Tibial nerve (tissue), 3 donors: ENCODE results near the gene GRIA1.

Experiments
- POLR2A ChIP-seq, 2 donors: fragments of 450-650 bp; IDR thresholded peaks; one replicate each; pipeline ENCODE4 v1.6.1; 2017; ENCODE audit warnings: antibody characterized with exemption in 2 of 2, mild to moderate bottlenecking in 2 of 2, moderate library complexity in 2 of 2
- TF ChIP-seq, protein P1 (sequence below), 5 experiments: fragments of 200-600 bp in 3 of 5; fragments of 450-650 bp in 2 of 5; sonication (generic) in 3 of 5; IDR thresholded peaks; one replicate each; pipeline ENCODE4 v1.5.1; 2016 to 2019; ENCODE audit warnings: antibody characterized with exemption in 5 of 5, mild to moderate bottlenecking in 3 of 5, moderate library complexity in 2 of 5

DNA sequence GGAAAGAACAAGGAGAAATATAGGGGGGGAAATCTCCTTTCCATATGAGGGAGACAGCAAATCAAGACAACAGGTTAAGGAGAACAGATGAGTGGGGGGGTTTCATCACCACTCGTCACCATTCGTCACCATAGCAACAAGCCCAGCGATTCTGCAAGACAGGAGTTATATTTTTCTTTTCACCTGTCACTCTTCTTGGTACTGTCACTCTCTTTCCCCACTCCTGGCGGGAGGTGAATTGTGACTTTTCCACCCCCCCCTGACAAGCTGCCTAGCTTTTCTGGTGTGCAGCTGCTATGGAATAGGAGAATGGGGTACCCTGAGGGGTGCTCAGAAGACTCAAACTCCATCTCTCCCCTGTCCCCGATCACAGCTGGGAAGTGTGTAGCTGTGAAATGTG is 308.4 kb downstream of the GRIA1 start:
- TF ChIP-seq, protein P1, sequence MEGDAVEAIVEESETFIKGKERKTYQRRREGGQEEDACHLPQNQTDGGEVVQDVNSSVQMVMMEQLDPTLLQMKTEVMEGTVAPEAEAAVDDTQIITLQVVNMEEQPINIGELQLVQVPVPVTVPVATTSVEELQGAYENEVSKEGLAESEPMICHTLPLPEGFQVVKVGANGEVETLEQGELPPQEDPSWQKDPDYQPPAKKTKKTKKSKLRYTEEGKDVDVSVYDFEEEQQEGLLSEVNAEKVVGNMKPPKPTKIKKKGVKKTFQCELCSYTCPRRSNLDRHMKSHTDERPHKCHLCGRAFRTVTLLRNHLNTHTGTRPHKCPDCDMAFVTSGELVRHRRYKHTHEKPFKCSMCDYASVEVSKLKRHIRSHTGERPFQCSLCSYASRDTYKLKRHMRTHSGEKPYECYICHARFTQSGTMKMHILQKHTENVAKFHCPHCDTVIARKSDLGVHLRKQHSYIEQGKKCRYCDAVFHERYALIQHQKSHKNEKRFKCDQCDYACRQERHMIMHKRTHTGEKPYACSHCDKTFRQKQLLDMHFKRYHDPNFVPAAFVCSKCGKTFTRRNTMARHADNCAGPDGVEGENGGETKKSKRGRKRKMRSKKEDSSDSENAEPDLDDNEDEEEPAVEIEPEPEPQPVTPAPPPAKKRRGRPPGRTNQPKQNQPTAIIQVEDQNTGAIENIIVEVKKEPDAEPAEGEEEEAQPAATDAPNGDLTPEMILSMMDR (IDR thresholded peaks at IDR 0.05) = no peak
- no peak for TF ChIP-seq POLR2A (IDR thresholded peaks at IDR 0.05)
